GM19099 (cell line): ENCODE measurements around the gene GPSM1.

ENCODE experiments used
- POLR2A ChIP-seq: IDR thresholded peaks from 3 replicates; pipeline ENCODE4 v1.6.1; 2011; ENCODE audit warnings: low read depth; ENCODE audit not compliant: insufficient read length; ENCODE audit errors: extremely low read depth

Gene GPSM1

DNA sequence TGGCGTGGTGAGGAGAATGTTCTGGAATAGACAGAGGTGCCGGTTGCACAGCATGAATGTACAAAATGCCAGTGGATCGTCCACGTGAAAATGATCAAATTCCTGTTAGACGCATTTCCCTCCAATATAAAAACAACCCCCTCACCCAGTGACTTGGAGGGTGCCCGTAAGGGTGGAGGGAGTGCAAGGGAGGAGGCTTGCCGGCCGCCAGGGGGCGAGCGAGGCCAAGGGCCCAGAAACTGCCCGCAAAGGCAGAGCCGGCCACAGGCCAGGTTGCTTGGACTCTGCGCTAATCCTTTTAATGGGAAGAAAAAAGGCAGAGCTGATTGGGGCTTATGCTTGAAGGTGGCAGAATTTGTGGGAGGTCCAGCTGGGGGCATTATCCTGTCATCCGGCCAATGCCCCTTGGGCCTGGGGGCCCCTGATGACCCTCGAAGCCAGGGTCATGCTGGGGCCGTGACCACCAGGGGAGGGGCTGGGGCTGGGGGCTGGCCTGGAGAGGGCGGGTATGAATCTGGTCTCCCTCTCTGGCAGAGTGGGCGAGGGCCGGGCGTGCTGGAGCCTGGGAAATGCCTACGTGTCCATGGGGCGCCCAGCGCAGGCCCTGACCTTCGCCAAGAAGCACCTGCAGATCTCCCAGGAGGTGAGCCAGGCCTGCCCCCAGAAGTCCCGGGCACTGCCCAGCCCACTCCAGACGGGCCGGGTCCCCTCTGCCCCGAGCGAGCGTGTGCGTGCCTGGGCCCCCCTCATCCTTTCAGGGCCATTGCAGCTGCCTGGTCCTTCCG lies 12.0 kb downstream of the GPSM1 start:
- no peak for TF ChIP-seq POLR2A

GRCh38 chr9:136339958-136340310 lies 12.6 kb downstream of the GPSM1 start:
- no peak for TF ChIP-seq POLR2A

DNA sequence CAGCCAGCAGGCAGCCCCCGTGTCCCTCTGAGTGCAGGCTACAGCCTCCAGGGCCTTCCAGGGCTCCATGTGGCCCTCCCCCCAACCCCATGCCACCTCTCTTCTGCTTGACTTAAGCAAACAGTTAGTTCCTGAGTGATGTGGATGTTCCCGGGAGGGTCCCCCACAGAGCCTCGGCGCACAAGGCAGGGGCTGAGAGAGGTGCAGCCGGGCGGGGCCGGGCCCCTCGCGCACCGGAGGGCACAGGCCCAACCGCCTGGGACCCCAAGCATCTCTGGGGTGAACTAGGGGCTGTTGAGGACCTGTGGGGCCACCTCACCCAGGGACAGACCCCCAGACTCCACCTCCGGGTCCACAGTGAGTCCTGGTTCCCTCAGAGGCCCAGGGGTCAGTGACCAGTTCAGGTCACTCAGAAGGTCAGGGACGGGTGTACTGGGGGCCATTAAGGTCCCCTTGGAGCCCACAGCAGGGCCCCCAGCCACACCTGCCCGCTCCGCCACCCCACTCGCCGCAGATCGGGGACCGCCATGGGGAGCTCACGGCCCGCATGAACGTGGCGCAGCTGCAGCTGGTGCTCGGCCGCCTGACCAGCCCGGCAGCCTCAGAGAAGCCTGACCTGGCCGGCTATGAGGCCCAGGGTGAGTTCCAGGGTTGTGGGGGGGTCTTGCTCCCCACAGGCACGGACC lies 13.2 kb downstream of the GPSM1 start:
- TF ChIP-seq POLR2A, result no peak

DNA sequence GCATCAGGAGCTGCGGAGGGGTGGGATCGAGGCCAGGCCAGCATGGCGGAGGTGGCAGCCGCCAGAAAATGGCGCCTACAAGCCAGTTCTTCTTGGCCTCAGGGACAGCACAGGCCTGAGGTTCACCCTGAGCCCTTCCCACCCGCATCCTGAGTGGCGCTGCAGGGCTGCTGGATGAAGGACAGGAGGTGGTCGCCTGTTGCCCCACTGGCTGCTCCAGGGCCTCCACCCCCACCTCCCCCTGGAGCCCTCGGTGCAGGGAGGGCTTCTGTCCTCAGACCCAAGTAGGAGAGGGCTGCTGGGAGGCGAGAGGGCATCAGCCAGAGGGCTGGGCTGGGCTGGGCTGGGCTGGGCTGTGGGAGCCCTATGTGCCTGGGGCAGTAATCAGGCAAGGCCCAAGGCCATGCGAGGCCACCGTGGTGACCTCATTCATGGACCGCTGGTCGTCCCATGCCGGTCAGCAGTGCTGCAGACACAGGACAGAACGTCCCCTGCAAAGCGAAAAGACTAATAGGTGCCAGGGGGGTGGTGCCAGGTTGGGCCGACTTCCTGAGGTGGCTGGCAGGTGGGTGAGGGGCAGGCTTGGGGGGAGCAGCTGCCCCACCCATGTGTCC lies 13.8 kb downstream of the GPSM1 start:
- TF ChIP-seq POLR2A, result no peak

DNA sequence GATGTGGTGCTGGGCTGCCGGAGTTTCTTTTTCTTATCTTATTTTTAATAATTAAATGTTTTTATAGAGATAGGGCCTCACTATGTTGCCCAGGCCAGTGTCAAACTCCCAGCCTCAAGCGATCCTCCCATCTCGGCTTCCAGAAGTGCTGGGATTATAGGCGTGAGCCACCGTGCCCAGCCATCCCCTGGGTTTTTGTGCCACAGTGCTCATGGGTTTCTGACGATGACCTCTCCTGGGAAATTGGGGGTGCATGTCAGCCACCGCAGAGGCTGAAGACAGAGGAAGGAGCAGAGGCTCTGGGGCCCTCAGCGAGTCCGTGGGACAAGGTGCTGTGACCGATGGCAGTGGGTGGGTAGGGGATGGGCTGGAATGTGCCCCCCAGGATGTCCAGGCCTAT lies 14.4 kb downstream of the GPSM1 start:
- TF ChIP-seq POLR2A, result no peak

- no peak for TF ChIP-seq POLR2A
Observed at GRCh38 chr9:136342181-136343120, 15.1 kb downstream of the GPSM1 start.

DNA sequence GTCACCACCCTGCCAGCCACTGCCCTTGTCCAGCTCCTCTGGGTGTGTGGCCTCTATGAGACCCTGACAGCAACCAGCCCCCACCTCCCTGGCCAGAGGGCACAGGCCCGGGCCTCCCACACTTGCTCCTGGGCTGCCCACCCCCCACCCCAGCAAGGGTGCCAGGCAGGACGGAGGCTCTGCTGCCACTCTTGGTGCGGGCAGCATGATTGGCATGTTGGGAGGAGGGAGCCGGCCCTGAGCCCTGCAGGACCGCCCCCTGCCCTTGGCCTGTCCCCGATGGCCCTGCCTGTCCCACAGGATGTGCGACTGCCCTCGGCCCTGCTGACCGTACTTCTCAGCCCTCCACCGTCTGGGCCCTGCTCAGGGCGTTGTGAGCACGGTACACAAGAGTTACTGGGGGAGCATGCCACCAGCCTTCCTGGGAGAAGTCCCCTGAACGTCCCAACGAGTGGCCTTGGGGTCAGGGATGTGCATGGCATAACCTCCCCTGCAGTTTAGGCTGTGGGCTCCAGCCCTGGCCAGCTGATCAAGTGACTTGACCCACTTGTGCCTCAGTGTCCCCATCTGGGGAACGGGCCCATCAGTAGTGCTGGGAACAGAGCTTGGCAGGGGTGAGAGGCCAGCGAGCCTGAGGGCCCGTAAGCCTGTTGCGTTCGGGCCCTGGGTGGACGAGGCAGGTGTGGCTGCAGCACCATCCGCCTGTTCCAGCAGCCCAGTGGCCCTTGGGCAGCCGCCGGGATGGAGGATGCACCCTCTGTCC lies 16.0 kb downstream of the GPSM1 start:
- no peak for TF ChIP-seq POLR2A

GRCh38 chr9:136343884-136344269 lies 16.5 kb downstream of the GPSM1 start:
- no peak for TF ChIP-seq POLR2A

GRCh38 chr9:136344544-136345280 lies 17.4 kb downstream of the GPSM1 start:
- TF ChIP-seq POLR2A, result no peak

DNA sequence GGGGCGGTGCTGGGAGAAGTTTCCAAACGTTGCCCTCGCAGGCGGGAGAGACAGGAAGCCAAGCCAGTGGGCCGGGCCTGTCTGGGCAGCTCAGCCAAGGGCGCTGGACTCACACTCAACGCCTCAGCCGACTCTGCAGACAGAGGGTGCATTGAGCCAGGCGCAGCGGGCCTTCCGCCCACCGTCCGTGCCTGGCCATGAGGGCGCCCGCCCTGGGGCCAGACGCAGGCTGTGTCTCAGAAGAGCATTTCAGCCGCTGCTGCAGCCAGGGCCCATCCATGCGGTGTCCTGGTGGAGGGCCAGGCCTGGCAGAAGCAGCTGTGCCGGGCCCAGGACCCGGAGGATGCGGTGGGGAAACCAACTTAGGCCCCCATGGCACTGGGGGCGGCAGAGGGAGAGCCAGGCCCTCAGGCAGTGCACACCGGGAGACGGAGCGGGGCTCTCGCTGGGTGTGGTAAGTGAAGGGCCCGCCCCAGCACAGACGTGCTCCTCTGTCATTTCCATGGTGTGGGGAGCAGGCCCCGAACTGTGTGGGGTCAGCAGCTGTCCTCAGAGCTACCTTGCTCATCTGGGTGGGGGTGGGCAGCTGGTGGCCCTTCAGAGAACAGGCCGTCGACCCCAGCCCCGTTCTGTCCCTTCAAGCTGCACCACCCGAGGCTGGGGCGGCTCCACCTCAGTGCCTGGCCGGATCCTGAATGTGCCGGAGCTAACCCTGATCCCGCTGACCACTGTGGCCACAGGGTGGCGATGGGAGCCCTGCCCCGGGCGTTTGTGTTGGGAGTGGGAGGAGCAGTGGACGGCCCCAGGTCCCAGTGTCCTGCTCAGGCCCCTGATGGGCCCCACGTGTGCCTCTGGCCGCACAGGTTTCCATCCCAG lies 18.2 kb downstream of the GPSM1 start:
- TF ChIP-seq POLR2A, result no peak

GRCh38 chr9:136346157-136346481 lies 18.8 kb downstream of the GPSM1 start:
- TF ChIP-seq POLR2A, result no peak

GRCh38 chr9:136346927-136347465 lies 19.7 kb downstream of the GPSM1 start:
- TF ChIP-seq POLR2A, result no peak
